ENCODE measurements around the gene SBNO1.
"Not testable (repeated sequence)": the region's sequence is repeated elsewhere in the genome, so short reads cannot be mapped to it uniquely, and the experiment has no call there.

SBNO1 gene

GRCh38 chr12:123319273-123319672, 45.4 kb downstream of the SBNO1 start:
- Histone ChIP-seq H3K4me3 (ENCODE audit: low read depth in 1 of 5, low read length in 5 of 5) (no peak overlapping the region), H3K9me3 (ENCODE audit: control insufficient read depth in 5 of 5, low read length in 5 of 5) (no peaks in the 10 kb centered on the region), H3K27me3 (ENCODE audit: control insufficient read depth in 5 of 5, insufficient read depth in 4 of 5, low read length in 5 of 5) (no peaks in the 10 kb centered on the region), H3K9ac (ENCODE audit: low read length in 5 of 5) (no peak overlapping the region), H3K36me3 (ENCODE audit: control insufficient read depth in 5 of 5, insufficient read depth in 5 of 5, low read length in 5 of 5) (peaks cover 45 to 98% (median 81%) of the 10 kb centered on the region in 5 donors), H3K4me1 (ENCODE audit: control insufficient read depth in 5 of 5, insufficient read depth in 5 of 5, low read length in 5 of 5) (no peaks in the 10 kb centered on the region), H3K27ac (ENCODE audit: low read depth, low read length) (no peak overlapping the region)

GRCh38 chr12:123313046-123313445, 51.6 kb downstream of the SBNO1 start:
- H3K36me3 ChIP-seq (ENCODE audit: control insufficient read depth in 5 of 5, insufficient read depth in 5 of 5, low read length in 5 of 5), result peaks cover 35 to 93% (median 72%) of the 10 kb centered on the region in 5 donors
- not testable (repeated sequence) for H3K27ac ChIP-seq (ENCODE audit: low read depth, low read length); H3K27me3 ChIP-seq (ENCODE audit: control insufficient read depth in 5 of 5, insufficient read depth in 4 of 5, low read length in 5 of 5)

GRCh38 chr12:123306200-123306599, 58.4 kb downstream of the SBNO1 start:
- Histone ChIP-seq H3K9me3 (ENCODE audit: control insufficient read depth in 5 of 5, low read length in 5 of 5) (no peaks in the 10 kb centered on the region), H3K36me3 (ENCODE audit: control insufficient read depth in 5 of 5, insufficient read depth in 5 of 5, low read length in 5 of 5) (peaks cover 30 to 90% (median 72%) of the 10 kb centered on the region in 5 donors), H3K4me1 (ENCODE audit: control insufficient read depth in 5 of 5, insufficient read depth in 5 of 5, low read length in 5 of 5) (peaks cover 0 to 4% (median 0%) of the 10 kb centered on the region in 5 donors), H3K27me3 (ENCODE audit: control insufficient read depth in 5 of 5, insufficient read depth in 4 of 5, low read length in 5 of 5) (no peaks in the 10 kb centered on the region), H3K4me3 (ENCODE audit: low read depth in 1 of 5, low read length in 5 of 5) (no peak overlapping the region), H3K27ac (ENCODE audit: low read depth, low read length) (no peak overlapping the region), H3K9ac (ENCODE audit: low read length in 5 of 5) (no peak overlapping the region)

More at GRCh38 chr12:123313046-123313445, 51.6 kb downstream of the SBNO1 start:
- H3K4me3 ChIP-seq (ENCODE audit: low read depth in 1 of 5, low read length in 5 of 5); H3K9ac ChIP-seq (ENCODE audit: low read length in 5 of 5); H3K4me1 ChIP-seq (ENCODE audit: control insufficient read depth in 5 of 5, insufficient read depth in 5 of 5, low read length in 5 of 5); H3K9me3 ChIP-seq (ENCODE audit: control insufficient read depth in 5 of 5, low read length in 5 of 5): not testable (repeated sequence)

- no peak overlapping the region for H3K9ac ChIP-seq (ENCODE audit: low read length in 5 of 5)
- H3K27me3 ChIP-seq (ENCODE audit: control insufficient read depth in 5 of 5, insufficient read depth in 4 of 5, low read length in 5 of 5), result no peaks in the 10 kb centered on the region
- peaks cover 25 to 89% (median 70%) of the 10 kb centered on the region in 5 donors for H3K36me3 ChIP-seq (ENCODE audit: control insufficient read depth in 5 of 5, insufficient read depth in 5 of 5, low read length in 5 of 5)
- no peak overlapping the region for H3K4me3 ChIP-seq (ENCODE audit: low read depth in 1 of 5, low read length in 5 of 5)
- no peaks in the 10 kb centered on the region for H3K9me3 ChIP-seq (ENCODE audit: control insufficient read depth in 5 of 5, low read length in 5 of 5)
- peaks cover 0 to 4% (median 0%) of the 10 kb centered on the region in 5 donors for H3K4me1 ChIP-seq (ENCODE audit: control insufficient read depth in 5 of 5, insufficient read depth in 5 of 5, low read length in 5 of 5)
- no peak overlapping the region for H3K27ac ChIP-seq (ENCODE audit: low read depth, low read length)
Measured at GRCh38 chr12:123305136-123305535, 59.5 kb downstream of the SBNO1 start.

GRCh38 chr12:123293178-123293760, 71.4 kb downstream of the SBNO1 start:
- Histone ChIP-seq H3K36me3 (ENCODE audit: control insufficient read depth in 5 of 5, insufficient read depth in 5 of 5, low read length in 5 of 5) (peaks cover 34 to 76% (median 58%) of the 10 kb centered on the region in 5 donors), H3K27ac (ENCODE audit: low read depth, low read length) (no peak overlapping the region)

GRCh38 chr12:123289911-123290310, 74.7 kb downstream of the SBNO1 start:
- no peak overlapping the region for H3K27ac ChIP-seq (ENCODE audit: low read depth, low read length)
- no peaks in the 10 kb centered on the region for H3K4me1 ChIP-seq (ENCODE audit: control insufficient read depth in 5 of 5, insufficient read depth in 5 of 5, low read length in 5 of 5)
- no peaks in the 10 kb centered on the region for H3K27me3 ChIP-seq (ENCODE audit: control insufficient read depth in 5 of 5, insufficient read depth in 4 of 5, low read length in 5 of 5)
- no peak overlapping the region for H3K4me3 ChIP-seq (ENCODE audit: low read depth in 1 of 5, low read length in 5 of 5)
- no peaks in the 10 kb centered on the region for H3K9me3 ChIP-seq (ENCODE audit: control insufficient read depth in 5 of 5, low read length in 5 of 5)
- no peak overlapping the region for H3K9ac ChIP-seq (ENCODE audit: low read length in 5 of 5)
- peaks cover 14 to 46% (median 32%) of the 10 kb centered on the region in 5 donors for H3K36me3 ChIP-seq (ENCODE audit: control insufficient read depth in 5 of 5, insufficient read depth in 5 of 5, low read length in 5 of 5)

More at GRCh38 chr12:123293178-123293760, 71.4 kb downstream of the SBNO1 start:
- no peak overlapping the region for H3K9ac ChIP-seq (ENCODE audit: low read length in 5 of 5)
- H3K4me1 ChIP-seq (ENCODE audit: control insufficient read depth in 5 of 5, insufficient read depth in 5 of 5, low read length in 5 of 5), result no peaks in the 10 kb centered on the region
- no peak overlapping the region for H3K4me3 ChIP-seq (ENCODE audit: low read depth in 1 of 5, low read length in 5 of 5)
- no peaks in the 10 kb centered on the region for H3K9me3 ChIP-seq (ENCODE audit: control insufficient read depth in 5 of 5, low read length in 5 of 5)
- no peaks in the 10 kb centered on the region for H3K27me3 ChIP-seq (ENCODE audit: control insufficient read depth in 5 of 5, insufficient read depth in 4 of 5, low read length in 5 of 5)

- Histone ChIP-seq H3K9ac (ENCODE audit: low read length in 5 of 5) (no peak overlapping the region), H3K9me3 (ENCODE audit: control insufficient read depth in 5 of 5, low read length in 5 of 5) (no peaks in the 10 kb centered on the region), H3K4me1 (ENCODE audit: control insufficient read depth in 5 of 5, insufficient read depth in 5 of 5, low read length in 5 of 5) (no peaks in the 10 kb centered on the region), H3K36me3 (ENCODE audit: control insufficient read depth in 5 of 5, insufficient read depth in 5 of 5, low read length in 5 of 5) (peaks cover 5 to 37% (median 27%) of the 10 kb centered on the region in 5 donors), H3K27ac (ENCODE audit: low read depth, low read length) (no peak overlapping the region), H3K4me3 (ENCODE audit: low read depth in 1 of 5, low read length in 5 of 5) (no peak overlapping the region), H3K27me3 (ENCODE audit: control insufficient read depth in 5 of 5, insufficient read depth in 4 of 5, low read length in 5 of 5) (no peaks in the 10 kb centered on the region)
Measured at GRCh38 chr12:123288751-123289346, 75.8 kb downstream of the SBNO1 start.

GRCh38 chr12:123286652-123287373, 77.8 kb downstream of the SBNO1 start:
- Histone ChIP-seq H3K9ac (ENCODE audit: low read length in 5 of 5) (no peak overlapping the region), H3K36me3 (ENCODE audit: control insufficient read depth in 5 of 5, insufficient read depth in 5 of 5, low read length in 5 of 5) (peaks cover 0 to 18% (median 10%) of the 10 kb centered on the region in 5 donors), H3K4me1 (ENCODE audit: control insufficient read depth in 5 of 5, insufficient read depth in 5 of 5, low read length in 5 of 5) (no peaks in the 10 kb centered on the region), H3K4me3 (ENCODE audit: low read depth in 1 of 5, low read length in 5 of 5) (no peak overlapping the region), H3K27me3 (ENCODE audit: control insufficient read depth in 5 of 5, insufficient read depth in 4 of 5, low read length in 5 of 5) (no peaks in the 10 kb centered on the region), H3K27ac (ENCODE audit: low read depth, low read length) (no peak overlapping the region), H3K9me3 (ENCODE audit: control insufficient read depth in 5 of 5, low read length in 5 of 5) (no peaks in the 10 kb centered on the region)

GRCh38 chr12:123284669-123285068, 80.0 kb downstream of the SBNO1 start:
- no peak overlapping the region for H3K9ac ChIP-seq (ENCODE audit: low read length in 5 of 5)
- no peaks in the 10 kb centered on the region for H3K9me3 ChIP-seq (ENCODE audit: control insufficient read depth in 5 of 5, low read length in 5 of 5)
- H3K27me3 ChIP-seq (ENCODE audit: control insufficient read depth in 5 of 5, insufficient read depth in 4 of 5, low read length in 5 of 5), result no peaks in the 10 kb centered on the region
- H3K27ac ChIP-seq (ENCODE audit: low read depth, low read length), result no peak overlapping the region
- H3K4me1 ChIP-seq (ENCODE audit: control insufficient read depth in 5 of 5, insufficient read depth in 5 of 5, low read length in 5 of 5), result no peaks in the 10 kb centered on the region
- H3K36me3 ChIP-seq (ENCODE audit: control insufficient read depth in 5 of 5, insufficient read depth in 5 of 5, low read length in 5 of 5), result peaks cover 0 to 6% (median 2%) of the 10 kb centered on the region in 5 donors
- no peak overlapping the region for H3K4me3 ChIP-seq (ENCODE audit: low read depth in 1 of 5, low read length in 5 of 5)

- Histone ChIP-seq H3K4me1 (ENCODE audit: control insufficient read depth in 5 of 5, insufficient read depth in 5 of 5, low read length in 5 of 5) (peaks cover 0 to 1% (median 0%) of the 10 kb centered on the region in 5 donors), H3K9ac (ENCODE audit: low read length in 5 of 5) (no peak overlapping the region), H3K36me3 (ENCODE audit: control insufficient read depth in 5 of 5, insufficient read depth in 5 of 5, low read length in 5 of 5) (no peaks in the 10 kb centered on the region), H3K27me3 (ENCODE audit: control insufficient read depth in 5 of 5, insufficient read depth in 4 of 5, low read length in 5 of 5) (no peaks in the 10 kb centered on the region), H3K9me3 (ENCODE audit: control insufficient read depth in 5 of 5, low read length in 5 of 5) (no peaks in the 10 kb centered on the region), H3K27ac (ENCODE audit: low read depth, low read length) (no peak overlapping the region), H3K4me3 (ENCODE audit: low read depth in 1 of 5, low read length in 5 of 5) (no peak overlapping the region)
Measured at GRCh38 chr12:123283461-123283860, 81.2 kb downstream of the SBNO1 start.

Data from subcutaneous abdominal adipose tissue (tissue), 5 donors.